Upper lobe of right lung (tissue), 1 donor: Measurements from ENCODE around the gene CDC25C. TPM values are rescaled to one million over a fixed set of nuclear protein-coding genes. Genes with fewer than 3 reads are reported as not detected.
"Not testable (repeated sequence)": the region's sequence is repeated elsewhere in the genome, so short reads cannot be mapped to it uniquely, and the experiment has no call there.

Experiments
- ATAC-seq: fragments of 200-7000 bp; cut with Tn5 transposase; one replicate; pipeline ENCODE4 v1.9.1; 2020; ENCODE audit warnings: mild to moderate bottlenecking, moderate library complexity
- DNase-seq: peaks from one replicate; pipeline ENCODE4 v3.0.0-alpha.2; 2020
- H3K27ac ChIP-seq: fragments of 200-600 bp; one replicate; pipeline ENCODE4 v1.8.0; 2022
- H3K27me3 ChIP-seq: fragments of 200-600 bp; one replicate; pipeline ENCODE4 v1.8.0; 2022; ENCODE audit warnings: mild to moderate bottlenecking
- H3K36me3 ChIP-seq: fragments of 200-600 bp; one replicate; pipeline ENCODE4 v1.8.0; 2022
- H3K4me1 ChIP-seq: fragments of 200-600 bp; one replicate; pipeline ENCODE4 v1.8.0; 2022
- H3K4me3 ChIP-seq: fragments of 200-600 bp; one replicate; pipeline ENCODE4 v1.8.0; 2022; ENCODE audit warnings: mild to moderate bottlenecking
- H3K9me3 ChIP-seq: fragments of 200-600 bp; one replicate; pipeline ENCODE4 v1.8.0; 2022
- CTCF ChIP-seq: fragments of 200-600 bp; IDR thresholded peaks from one replicate; pipeline ENCODE4 v1.8.0; 2022; ENCODE audit warnings: antibody characterized with exemption
- intact Hi-C: fragments of 100-400 bp; cut with DNase I; formaldehyde crosslinking; loops from one replicate; pipeline ENCODE4 v1.11.0; 2022
- total RNA-seq: library from RNA; stranded (reverse); fragmentation: NEBNext Ultra II Directional; extraction: Animal tissue kit (Norgen Biotek cat#: 25700); gene quantifications from one replicate; pipeline ENCODE4 v1.2.1, GENCODE V29; 2021
- donor health status: DM: no; HTN: yes; CAD: no; lungs with severe emphysema.

Gene CDC25C
- total RNA-seq, 1 donor from 2014 or later, result 0.29 TPM

GRCh38 chr5:138258704-138259292 lies 72.8 kb downstream of the CDC25C start:
- intact Hi-C loops, result no loop called here
- Histone ChIP-seq H3K27me3 (no peaks in the 10 kb centered on the region), H3K9me3 (no peaks in the 10 kb centered on the region), H3K4me3 (no peak overlapping the region), H3K4me1 (no peaks in the 10 kb centered on the region), H3K27ac (no peak overlapping the region), H3K36me3 (no peaks in the 10 kb centered on the region)
- no peak for DNase-seq
- TF ChIP-seq CTCF, result no peak
- no peak for ATAC-seq

GRCh38 chr5:138257583-138257982 lies 74.0 kb downstream of the CDC25C start:
- intact Hi-C loops, result no loop called here
- no peak for TF ChIP-seq CTCF
- ATAC-seq (no peak), DNase-seq (no peak)
- no peak overlapping the region for H3K4me3 ChIP-seq
- H3K9me3 ChIP-seq, result no peaks in the 10 kb centered on the region
- H3K27ac ChIP-seq, result no peak overlapping the region
- H3K36me3 ChIP-seq, result no peaks in the 10 kb centered on the region
- H3K4me1 ChIP-seq, result no peaks in the 10 kb centered on the region
- no peaks in the 10 kb centered on the region for H3K27me3 ChIP-seq

- peak; percentile 15 for ATAC-seq
- TF ChIP-seq CTCF, result no peak
- H3K36me3 ChIP-seq, result no peaks in the 10 kb centered on the region
- no peaks in the 10 kb centered on the region for H3K9me3 ChIP-seq
- no peak for DNase-seq
- H3K27me3 ChIP-seq, result no peaks in the 10 kb centered on the region
- intact Hi-C loops, result no loop called here
- H3K4me1 ChIP-seq, result no peaks in the 10 kb centered on the region
- H3K27ac ChIP-seq, result no peak overlapping the region
- no peak overlapping the region for H3K4me3 ChIP-seq
Measured at GRCh38 chr5:138252944-138253343, 78.7 kb downstream of the CDC25C start.

GRCh38 chr5:138247800-138248199 lies 83.8 kb downstream of the CDC25C start:
- H3K27ac ChIP-seq, H3K36me3 ChIP-seq, H3K4me3 ChIP-seq, H3K4me1 ChIP-seq, H3K9me3 ChIP-seq, H3K27me3 ChIP-seq, ATAC-seq, DNase-seq, intact Hi-C loops: not testable (repeated sequence)

GRCh38 chr5:138246822-138247221 lies 84.8 kb downstream of the CDC25C start:
- Histone ChIP-seq H3K4me3 (no peak overlapping the region), H3K27me3 (peaks cover 7% of the 10 kb centered on the region), H3K4me1 (peaks cover 7% of the 10 kb centered on the region), H3K36me3 (no peaks in the 10 kb centered on the region), H3K27ac (no peak overlapping the region), H3K9me3 (no peaks in the 10 kb centered on the region)
- no peak for DNase-seq
- no peak for ATAC-seq
- intact Hi-C loops, result no loop called here
- no peak for TF ChIP-seq CTCF

- Histone ChIP-seq H3K4me1 (peaks cover 7% of the 10 kb centered on the region), H3K9me3 (no peaks in the 10 kb centered on the region), H3K27ac (no peak overlapping the region), H3K27me3 (peaks cover 9% of the 10 kb centered on the region), H3K4me3 (no peak overlapping the region), H3K36me3 (no peaks in the 10 kb centered on the region)
- ATAC-seq (peak; percentile 42), DNase-seq (no peak)
- no peak for TF ChIP-seq CTCF
- intact Hi-C loops, result no loop called here
Measured at GRCh38 chr5:138246334-138246733, 85.3 kb downstream of the CDC25C start.
